HPDE6-E6E7 (cell line): Measurements from ENCODE around the gene ADAM8.

Source experiments
- DNase-seq: peaks from one replicate; pipeline ENCODE4 v3.0.0; 2011; ENCODE audit warnings: missing footprints; ENCODE audit errors: extremely low spot score

The ADAM8 gene

DNA sequence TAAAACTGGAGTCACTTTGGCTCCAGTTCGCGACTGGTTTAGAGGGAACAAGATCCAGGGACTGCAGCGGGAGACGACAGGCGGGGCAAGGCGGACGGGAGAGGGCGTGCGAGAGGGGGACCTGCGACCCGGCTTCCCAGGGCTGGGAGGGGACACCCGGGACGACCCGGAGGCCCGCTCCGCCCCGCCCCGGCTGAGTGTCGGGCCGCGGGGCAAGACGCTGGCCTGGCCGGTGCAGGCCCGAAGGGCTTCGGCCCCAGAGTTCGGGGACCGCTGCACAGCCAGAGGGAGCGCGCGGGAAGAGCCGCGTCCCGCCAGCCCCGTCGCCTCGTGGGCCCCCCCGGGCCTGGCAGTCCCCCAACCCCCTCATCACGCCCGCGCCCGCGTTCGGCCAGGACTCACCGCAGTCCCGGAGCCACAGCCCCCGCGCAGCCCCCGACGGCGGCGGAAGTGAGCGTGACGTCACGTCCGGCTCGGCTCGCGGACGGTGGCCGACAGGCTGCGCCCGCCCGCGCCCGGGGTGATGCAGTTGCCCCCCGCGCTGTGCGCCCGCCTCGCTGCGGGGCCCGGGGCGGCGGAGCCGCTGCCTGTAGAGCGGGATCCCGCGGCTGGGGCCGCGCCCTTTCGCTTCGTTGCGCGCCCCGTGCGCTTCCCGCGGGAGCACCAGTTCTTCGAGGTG, 31.9 kb upstream of the ADAM8 start, which contains the start of the genes TUBGCP2 and ZNF511:
TUBGCP2 (minus strand) TSS at position 452 of the 679 bp plus-strand sequence. CDS start 5,931 bp downstream, outside the sequence.
ZNF511 (plus strand) TSS at position 494 of the 679 bp plus-strand sequence; CDS start at position 524, 30 bp downstream.
- peak; percentile 60 for DNase-seq

DNA sequence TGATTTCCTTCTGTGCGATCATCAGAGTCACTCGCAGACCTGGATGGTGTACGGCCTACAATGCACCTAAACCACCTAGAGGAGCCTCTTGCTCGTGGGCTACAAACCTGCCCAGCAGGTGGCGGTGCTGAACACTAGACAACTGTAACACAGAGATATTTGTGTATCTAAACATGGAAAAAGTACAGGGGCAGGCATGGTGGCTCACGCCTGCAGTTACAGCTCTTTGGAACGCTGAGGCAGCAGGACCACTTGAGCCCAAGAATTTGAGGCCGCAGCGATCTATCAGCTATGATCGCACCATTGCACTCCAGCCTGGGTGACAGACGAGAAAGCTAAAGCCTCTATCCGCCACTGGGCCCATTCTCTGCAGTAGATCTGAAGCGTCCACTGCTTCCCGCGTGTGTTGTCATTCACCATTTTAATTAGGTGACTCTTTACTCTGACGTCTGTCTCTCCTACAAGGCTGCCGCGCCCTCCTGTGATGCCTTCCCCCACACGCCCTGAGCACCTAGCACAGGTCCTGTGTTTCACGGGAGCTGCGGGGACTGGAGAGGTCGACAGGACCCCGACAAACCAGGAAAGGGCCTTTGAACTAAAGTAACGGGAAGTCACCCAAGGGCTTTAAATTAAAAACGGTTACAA, 31.2 kb upstream of the ADAM8 start:
- peak; percentile 52 for DNase-seq

DNA sequence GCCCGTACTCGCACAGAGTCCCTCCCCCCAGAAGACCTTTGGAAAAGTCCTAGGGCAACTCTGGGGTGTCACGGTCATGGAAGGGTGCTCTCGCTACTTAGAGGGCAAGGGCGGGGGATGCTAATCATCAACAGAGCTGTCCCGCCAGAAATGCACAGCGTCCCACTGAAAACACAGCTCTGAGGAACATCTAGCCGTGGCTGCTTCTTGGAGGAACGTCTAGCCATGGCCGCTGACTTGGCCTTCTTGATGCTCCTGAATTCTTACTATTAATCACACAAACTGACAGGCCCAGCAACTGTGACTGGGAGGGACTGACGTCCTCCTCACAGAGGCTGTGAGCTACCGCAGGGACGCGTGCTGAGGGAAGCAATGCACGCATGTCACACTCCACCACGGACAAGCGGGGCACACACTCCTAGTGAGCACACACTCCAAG, 30.3 kb upstream of the ADAM8 start:
- no peak for DNase-seq

DNA sequence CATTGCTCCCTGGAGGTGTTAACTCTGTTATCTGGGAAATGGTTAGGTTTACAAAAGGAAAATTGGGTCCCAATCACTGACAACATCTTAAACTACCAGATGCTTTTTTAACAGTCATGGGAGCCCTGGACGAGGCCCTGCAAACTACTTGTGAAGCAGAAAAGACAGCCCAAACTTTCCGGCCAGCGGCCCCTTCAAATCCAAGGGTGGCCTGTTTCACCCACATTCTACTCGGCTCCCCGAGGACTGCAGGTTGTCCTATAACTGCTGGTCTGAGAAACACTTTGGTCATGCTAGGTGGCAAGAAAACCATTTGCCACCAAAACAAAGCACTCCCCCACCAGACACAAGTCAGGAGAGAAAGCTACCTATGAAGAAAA, 29.4 kb upstream of the ADAM8 start:
- no peak for DNase-seq

DNA sequence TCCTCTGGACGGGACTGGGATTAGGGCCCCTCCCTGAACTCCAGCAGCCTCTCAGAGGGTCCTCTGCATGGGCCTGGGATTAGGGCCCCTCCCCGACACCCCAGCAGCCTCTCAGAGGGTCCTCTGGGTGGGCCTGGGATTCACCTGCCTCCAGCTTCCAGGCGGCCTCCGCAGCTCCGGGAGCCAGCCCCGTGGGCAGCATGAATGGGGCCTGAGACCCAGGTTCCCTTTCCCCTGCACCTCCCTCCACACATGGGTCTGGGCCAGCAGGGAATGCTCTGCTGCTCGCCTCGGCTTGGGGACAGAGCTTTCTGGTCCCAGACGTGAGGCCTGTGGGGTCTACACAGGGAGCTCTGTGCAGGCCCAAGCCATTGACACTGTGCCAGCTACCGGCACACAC, 26.5 kb upstream of the ADAM8 start:
- no peak for DNase-seq

DNA sequence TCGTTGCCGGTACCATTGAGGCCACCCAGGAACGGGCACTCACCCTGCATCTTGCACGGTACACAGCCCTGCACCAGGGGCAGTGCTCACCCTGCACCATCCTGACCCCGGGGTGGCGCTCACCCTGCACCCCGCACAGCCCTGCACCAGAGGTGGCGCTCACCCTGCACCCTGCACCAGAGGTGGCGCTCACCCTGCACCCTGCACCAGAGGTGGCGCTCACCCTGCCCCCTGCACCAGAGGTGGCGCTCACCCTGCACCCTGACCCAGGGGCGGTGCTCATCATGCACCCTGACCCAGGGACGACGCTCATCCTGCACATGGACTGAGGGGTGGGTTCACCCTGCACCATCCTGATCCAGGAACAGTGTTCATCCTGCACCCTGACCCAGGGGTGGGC, 25.6 kb upstream of the ADAM8 start:
- DNase-seq, result no peak

DNA sequence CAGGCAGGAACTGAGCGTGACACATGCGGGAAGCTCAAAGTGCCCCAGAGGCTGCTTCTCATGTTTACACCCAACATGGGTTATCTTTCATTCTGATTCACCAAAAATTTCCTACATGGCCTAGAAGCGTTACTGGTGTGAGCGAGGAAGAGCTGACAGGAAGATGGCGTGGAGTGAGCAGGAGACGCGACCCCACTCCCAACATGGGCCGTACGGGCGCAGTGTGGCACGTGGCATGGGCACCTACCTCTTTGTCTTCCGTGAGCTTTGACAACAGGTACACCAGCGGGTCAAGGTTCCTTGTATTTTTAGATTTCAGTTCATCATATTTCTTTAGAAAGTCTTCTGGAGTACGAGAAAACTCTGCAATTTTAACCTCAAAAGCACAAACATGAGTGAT, 23.1 kb upstream of the ADAM8 start:
- DNase-seq, result no peak

DNA sequence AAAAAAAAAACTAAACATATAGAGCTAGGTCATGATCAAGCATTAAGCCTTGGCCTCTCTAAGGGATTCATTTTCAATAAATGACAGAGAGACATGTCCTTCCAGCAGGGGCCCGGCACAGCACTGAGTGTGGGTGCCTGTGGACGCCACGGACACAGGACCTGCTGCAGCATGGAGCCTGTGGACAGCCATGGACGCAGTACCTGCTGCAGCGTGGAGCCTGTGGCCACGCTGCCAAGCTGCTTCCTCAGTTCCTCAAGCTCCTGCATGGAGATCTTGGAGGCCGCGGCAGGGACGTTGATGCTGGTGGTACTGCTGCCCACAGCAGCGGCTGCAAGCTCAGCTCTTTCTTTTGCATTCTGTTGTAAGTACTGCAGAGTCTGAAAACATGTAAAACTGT, 22.6 kb upstream of the ADAM8 start:
- no peak for DNase-seq

DNA sequence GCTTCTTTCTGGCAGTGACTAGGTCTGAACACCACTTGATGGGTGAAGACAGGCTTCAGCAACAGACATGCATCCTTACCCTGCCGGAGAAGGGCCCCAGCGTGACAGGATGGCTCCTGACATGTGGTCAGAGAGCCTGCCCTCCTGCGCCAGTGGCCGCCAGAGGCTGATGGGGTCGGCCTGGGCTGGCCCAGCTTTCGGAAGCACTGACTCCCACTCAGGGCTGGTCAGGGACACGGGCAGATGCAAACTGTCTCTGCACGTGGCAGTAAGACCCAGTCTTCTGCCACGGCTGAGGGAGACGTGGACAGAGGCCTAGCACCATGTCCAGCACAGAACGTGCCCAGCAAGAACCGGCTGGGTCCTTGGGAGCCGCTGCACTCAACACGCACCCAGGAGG, 21.8 kb upstream of the ADAM8 start:
- DNase-seq, result no peak

DNA sequence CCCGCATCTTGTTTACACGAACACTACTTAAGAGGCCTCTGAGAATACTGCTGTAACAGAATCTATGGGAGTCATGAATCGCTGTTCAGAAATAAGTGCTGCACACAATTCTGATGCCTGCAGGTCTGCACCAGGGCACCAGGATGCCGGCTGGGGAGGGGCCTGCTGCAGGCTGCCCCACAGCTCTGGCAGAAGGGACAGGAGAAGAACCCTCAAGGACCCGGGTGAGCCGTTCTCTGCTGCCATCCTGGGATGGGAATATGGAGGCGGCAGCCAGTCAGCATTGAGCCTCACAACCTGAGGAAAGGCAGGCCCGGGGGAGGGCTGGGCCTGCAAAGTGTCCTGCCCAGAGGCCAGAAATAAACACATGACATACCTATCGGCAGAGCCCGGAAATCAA, 20.8 kb upstream of the ADAM8 start:
- no peak for DNase-seq

DNA sequence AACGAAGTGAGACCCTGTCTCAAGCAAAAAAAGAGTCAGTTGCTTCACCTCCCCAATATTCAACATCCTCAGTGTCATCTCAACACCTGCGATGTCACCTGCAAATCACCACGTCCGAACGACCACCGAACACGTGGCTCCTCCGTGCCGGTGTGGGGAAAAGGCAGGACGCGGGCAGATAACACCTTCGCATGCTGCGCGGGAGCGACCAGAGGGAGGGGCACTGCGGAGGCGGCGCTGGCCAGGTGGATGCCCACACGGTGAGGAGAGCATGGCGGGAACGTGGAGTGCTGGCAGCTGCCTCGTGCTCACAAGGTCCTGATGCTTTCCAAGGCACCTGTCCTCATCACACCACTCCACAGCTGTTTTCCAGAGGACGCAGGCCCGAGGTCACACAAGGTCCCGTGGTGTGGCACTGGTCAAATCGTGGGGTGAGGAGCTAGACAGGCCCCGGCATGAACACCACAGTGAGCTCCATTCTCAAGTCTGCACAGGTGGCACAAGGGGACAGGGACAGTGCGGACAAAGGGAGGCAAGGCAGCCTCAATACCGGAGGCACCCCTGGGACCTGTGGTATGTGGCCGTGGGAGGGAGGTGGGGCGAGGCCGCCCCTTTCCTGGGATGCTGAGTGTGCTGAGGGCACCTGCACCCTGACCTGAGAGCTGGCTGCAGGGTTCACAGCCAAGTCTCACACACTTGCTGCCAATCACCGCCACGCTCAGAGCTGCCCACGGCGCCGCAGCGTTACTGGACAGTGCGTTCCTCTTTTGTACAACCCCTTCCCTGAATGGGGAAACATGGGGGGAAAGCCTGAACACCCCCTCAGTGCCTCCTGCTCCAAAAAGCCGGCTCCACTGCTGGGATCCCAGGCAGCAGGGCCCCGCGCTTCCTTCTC, 19.0 kb upstream of the ADAM8 start:
- no peak for DNase-seq

DNA sequence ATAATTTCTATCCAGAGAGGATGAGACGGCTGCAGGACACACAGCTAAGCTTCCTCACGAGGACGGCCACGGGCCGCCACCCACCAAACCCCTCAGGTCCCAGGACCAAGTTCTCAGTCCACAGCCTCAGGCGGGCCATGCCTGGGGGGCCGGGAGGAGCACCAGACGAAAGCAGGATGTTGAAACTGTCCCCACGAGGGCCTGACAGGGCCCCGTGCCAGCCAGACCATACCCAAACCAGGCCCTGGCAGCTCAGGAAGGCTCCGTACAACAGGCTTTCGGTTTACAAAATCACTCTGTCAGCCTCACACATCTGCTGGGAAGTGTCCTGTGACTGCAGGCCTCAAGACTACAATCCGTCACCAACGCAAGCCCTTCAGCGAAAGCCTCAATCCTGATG, 17.5 kb upstream of the ADAM8 start:
- no peak for DNase-seq

DNA sequence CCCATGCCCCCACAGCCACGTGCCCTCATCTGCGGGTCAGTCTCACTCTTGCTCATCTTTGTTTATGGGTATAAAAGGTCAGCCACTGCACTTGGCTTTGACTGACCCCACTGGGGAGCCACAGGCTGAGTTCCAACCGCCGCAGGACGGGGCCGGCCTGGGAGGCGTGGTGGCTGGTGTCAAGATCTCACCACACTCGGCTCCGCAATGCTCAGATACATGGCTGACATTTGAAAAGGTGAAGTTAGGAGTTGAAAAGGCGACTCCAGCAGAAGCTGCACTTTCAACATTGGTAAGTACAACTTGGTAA, 17.1 kb upstream of the ADAM8 start:
- DNase-seq, result no peak

DNA sequence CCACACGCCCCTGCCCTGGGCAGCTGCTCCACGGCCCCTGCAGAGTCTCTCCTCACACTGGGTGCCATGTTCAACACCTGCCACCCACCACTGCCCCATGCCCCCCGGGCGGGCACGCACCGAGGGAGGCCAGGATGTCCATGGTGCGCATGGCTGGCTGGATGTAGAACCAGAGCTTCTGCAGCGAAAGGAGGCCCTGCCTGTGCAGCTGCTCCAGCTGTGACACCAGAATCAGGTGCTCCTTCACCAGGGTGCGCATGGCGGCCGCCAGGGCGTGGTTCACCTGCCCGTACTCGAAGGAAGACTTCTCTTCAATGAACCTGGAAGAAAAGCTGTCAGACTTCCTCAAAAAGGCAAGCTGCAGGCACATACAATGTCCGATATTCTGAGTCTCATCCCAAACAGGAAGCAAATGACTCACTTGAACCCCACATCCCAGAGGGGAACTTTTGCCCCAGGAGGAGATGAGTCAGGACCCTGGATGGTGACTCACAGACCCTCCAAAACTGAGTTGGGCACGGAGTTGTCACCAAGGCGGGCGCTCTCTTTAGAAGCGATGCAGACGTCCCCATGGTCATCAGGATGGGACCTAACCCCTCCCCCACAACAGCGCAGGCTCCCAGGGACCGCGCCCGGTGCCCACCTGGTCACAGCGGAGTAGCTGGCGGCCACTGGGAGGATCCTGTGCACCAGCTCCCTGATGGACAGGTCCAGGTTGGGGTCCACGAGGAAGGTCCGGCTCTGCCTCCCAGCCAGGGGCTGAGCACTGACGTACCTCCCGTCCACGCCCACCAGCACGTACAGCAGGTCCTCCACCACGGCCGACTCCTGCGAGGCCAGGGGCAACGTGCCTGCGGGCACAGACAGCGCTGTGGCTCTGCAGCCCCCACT, 16.5 kb upstream of the ADAM8 start:
- peak; percentile 88 for DNase-seq

DNA sequence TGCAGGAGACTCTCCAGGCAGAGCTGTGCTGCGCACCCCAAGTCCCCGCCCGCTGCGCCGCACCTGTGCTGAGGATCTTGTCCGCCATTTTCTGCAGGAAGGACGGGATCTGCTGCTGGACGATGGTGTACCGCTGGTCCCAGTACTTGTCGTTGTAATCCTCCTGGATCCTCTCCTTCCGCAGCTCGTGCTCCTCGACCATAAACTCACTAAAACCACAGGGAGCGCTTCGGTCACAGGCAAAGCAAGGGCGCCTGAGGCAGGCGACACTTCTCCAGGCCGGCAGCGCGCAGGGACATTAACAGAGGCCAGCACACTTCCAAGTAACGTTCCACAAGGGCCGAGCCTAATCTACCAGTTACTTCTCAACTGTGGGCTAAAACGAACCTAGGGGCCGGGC, 13.1 kb upstream of the ADAM8 start:
- no peak for DNase-seq

DNA sequence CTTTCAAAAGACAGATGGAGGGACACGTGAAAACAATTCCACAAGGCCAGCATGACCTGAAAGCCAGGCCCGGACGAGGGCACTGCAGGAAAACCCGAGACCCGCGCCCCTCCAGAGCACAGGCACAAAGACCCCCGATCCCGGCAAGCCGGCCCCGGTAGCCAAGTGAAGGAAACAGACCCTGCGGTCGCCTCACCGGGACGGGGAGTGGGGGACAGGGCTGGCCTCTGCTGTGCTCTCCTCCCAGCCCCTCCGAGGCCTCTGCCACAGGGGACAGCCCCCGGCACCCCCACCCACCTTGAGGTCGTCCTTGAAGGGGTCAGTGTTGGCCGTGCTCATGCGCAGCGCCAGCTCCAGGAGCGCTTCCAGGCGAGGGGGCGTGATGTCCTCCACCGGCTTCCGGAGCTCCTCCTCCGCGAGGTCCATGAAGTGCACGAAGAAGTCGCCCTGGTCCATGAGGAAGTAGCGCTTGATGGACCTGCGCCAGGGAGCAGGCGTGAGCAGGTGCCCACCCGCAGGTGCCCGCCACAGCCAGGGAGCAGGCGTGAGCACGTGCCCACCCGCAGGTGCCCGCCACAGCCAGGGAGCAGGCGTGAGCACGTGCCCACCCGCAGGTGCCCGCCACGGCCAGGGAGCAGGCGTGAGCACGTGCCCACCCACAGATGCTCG, 11.3 kb upstream of the ADAM8 start:
- DNase-seq, result no peak

DNA sequence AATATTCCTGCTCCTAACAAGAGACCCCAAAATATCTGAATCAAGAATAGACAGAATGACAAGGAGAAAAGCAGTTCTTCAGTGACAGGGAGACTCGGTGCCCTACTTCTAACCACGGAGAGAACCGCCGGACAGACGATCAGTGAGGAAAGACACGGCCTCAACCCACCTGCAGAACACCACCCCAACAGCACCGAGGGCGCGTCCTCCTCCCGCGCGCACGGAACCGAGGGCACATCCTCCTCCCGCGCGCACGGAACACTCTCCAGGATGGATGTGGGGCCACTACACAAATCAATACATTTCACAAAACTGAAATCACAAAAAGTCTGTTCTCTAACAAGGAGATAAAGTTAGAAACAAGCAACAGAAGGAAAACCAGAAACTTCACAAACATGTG, 9.7 kb upstream of the ADAM8 start:
- no peak for DNase-seq

DNA sequence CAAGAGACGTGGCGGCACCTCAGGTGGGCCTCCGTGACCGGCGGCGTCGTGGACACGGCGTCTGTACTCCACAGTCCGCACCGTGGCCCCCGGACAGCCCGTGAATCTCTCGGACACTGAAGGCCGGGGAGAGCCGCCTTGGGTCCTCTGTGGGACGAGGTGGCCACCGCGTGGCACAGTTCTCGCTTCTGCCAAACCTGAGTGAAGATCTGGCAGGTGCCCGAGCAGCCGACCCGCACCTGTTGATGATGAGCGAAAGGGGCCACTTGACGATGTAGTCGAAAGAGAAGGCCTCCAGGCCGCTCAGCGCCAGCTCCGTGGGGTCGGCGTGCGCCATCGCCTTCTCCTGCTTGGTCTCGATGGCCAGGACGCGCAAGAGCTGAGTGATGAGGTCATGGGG, 8.5 kb upstream of the ADAM8 start:
- DNase-seq, result no peak

DNA sequence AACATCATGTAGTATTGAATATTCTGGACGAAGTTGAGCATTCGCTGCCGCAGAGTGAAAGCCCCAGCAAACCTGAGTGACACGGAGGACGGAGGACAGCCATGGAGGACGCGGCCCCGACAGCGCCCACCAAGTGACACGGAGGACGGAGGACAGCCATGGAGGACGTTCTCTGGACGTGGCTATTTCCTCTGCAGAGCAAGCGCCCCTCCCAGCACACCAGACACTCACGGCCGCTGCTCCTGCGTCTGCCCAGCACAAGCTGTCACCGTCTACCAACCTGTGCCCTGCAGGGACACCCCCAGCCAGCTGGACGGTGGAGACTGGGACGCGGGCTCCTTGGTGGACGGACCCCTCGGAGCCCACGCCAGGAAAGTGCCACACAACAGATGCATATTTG, 7.3 kb upstream of the ADAM8 start:
- DNase-seq, result no peak

DNA sequence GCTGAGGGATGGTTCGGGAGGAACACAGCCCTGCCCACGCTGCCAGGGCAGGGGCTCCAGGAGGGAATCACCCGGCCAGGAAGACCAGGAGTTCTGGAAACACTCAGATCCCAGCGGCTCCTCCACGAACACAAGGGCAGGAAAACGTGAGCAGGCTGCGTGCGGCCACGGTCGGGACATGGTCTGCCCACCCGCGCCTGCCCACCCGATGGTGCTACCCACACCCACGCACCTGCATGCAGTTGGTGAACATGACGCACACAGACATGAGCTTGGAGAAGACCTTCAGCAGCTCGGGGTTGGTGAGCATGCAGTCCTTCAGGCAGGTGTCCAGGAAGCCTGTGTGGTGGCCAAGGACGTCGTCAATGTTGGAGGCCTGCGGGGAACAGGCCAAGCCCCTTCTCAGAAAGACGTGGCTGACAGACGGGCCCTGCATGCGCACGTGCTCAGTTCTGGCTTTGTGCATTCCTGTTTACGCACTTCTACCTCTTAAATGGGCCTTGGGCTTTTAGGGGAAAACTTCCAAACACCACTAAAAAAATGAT, 6.2 kb upstream of the ADAM8 start:
- no peak for DNase-seq
